CD4-positive, alpha-beta T cell treated with Interleukin-15 for 1 hour (primary cell): ENCODE measurements around the gene B3GAT3.
"Not testable (repeated sequence)": the region's sequence is repeated elsewhere in the genome, so short reads cannot be mapped to it uniquely, and the experiment has no call there.

Experiments
- DNase-seq: peaks from one replicate; pipeline ENCODE4 v3.0.0-alpha.2; 2020

Gene B3GAT3

DNA sequence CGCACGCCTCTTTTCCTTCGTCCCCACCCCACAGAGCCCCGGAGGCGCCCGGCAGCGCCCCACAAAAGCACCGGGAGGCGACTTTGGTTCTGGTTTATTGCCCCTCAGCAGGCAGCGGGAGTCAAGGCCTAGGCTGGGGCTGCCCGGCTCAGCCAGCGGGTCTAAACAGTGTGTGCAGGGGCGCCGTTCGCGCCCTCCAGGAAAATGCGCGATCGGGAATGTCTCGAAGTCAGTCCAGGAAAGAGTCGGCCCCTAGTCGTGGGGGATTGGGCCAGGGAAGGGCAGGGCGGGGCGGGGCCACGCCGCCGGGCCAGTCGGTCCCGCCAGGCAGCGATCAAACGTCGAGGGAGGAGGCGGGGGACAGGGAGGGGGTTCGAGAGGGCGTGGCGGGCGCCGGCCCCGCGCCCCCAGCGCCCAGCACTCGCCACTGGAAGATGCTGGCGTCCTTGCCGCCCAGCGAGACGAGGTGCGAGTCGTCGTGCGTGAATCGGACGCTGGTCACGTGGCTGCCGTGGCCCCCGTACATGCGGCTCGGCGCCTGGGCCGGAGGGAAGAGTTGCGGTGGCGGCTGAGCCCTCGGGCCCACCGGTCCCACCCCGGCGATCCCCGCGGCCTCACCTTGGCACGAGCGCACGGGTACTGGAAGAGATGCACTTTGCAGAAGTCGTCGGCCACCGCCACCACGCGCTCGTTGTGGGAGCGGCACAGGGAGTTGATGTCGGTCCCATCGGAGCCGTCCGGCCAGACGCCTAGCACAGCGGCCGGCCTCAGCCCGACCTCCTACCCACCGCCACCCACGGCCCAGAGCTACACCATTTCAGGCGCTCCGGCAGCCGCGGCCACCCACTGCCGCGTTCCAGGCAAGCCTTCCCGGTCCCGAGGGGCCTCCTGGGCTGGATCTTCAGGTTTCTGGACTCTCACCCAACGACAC lies 19.4 kb downstream of the B3GAT3 start:
- no peak for DNase-seq

DNA sequence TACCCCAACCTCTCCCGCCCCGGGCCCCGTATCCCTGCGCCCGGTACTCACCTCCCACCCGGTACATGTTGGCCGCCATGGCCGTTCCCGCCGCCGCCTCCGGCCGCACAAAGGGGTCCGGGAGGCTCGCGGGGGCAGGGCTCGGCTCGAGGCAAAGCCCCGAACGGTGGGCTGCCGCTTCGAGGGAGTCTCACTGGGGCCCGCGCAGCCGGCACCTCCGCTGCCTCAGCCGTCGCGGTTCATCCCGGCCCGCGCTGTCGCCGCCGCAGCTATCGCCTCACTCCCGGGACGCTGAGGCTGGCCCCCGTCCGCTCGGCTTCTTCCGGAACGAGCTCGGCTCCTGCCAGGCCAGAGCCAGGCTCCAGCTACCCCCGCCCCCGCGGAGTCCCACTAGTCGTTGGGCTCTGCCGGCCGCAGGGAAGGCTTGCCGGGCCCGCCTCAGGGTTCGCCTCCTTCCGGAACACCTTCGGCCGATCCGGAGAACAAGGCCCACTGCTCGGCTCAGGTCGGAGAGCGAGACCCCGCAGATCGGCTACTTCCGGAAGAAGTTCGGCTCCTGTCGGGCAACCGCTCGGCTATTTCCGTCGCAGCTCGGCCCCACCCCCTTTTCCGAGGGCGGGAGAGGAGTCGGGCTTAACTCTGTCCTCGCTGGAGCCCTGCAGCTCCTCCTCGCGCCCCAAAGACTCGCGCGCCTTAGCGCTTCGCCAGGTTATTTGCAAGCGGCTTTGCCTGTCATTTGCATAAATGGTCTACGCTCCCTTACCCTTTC lies 20.2 kb downstream of the B3GAT3 start, which contains the start of gene MTA2:
TSS of gene MTA2 (minus strand) at position 494 of the 769 bp plus-strand sequence. CDS start at position 79, 415 bp downstream.
- peak; percentile 98 for DNase-seq

GRCh38 chr11:62601122-62601371 lies 20.7 kb downstream of the B3GAT3 start:
- DNase-seq: peak; percentile 41

- DNase-seq: no peak
These were observed 21.2 kb downstream of the B3GAT3 start for GRCh38 chr11:62600367-62601121.

DNA sequence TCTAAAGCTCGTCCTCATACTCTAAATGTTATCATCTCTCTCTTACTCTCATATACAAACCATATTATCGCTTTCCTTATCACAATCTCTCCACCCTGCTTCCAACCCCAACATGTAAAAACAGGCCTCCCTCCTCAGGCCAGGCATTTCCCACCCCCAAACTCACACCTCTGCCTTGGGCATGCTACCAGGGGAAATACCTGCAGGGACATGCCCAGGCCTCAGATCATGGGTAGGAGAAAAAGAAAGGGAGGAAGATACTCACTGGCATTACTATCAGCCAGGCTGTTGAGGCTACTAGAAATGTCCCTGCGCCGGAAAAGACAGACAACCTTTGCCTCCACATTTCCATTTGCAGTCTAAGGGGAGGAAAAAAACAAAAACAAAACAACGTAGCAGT lies 21.9 kb downstream of the B3GAT3 start:
- no peak for DNase-seq

- DNase-seq: peak; percentile 99
These were observed 22.6 kb downstream of the B3GAT3 start for GRCh38 chr11:62599069-62599696.

- DNase-seq: no peak
These were observed 26.7 kb downstream of the B3GAT3 start for GRCh38 chr11:62595124-62595523.

DNA sequence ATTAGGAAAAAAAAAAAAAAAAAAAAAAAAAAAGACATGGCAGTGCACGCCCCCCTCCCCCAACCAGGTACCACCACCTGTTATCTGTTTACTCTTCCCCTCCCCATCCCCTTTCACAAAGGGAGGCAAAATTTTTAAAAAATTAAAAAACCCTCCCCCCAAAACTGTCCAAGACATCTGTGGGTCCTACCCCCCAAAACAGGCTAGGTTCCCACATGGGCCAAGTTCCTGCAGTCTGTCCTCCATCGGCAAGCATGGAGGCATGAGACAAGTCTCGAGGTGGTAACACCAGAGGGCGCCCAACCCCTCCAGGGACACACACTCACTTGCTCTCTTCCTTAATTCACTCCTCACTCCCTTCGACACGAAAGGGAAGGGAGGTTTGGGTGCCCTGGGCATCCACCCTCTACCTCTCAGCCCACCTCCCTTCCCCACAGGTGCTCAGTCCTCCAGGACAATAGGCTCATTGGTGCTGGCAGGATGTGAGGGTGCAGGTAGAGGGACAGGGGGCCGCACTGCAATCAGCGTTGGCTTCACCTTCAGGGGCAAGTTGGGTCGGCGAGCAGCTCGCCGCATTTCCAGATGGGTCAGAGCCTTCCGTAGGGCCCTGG lies 28.2 kb downstream of the B3GAT3 start:
- DNase-seq: peak; percentile 82

GRCh38 chr11:62592989-62593421 lies 28.8 kb downstream of the B3GAT3 start:
- no peak for DNase-seq

DNA sequence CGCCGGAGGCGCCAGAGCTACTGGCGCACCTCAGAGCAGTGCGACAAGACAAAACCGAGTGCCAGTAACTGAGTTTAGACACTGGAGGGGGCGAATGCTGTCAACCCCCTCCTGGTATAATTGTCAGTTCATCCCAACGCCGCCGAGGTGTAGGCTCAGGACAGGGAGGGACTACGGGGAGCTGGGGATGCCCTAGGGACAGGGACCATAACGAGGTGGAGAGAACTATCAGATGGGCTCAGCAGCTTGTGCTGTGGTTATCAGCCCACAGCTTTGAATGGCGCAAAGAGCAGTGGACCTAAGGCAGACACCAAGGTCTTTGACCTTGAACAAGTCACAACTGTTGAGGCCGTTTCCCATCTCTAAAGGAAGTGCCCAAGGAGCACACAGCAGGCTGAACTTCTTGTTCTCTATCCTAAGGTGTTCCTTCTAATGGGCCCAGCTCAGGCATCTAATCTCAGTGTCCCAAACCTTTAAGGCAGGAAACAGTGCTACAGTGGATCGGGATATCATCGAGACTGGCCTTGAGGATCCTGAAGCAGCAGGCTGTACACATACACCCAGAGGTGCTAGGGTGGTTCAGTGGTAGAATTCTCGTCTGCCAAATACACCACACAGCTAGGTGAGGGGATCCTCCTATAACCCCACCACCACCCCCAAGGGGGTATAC lies 29.5 kb downstream of the B3GAT3 start:
- DNase-seq: no peak

GRCh38 chr11:62591448-62592145 lies 30.2 kb downstream of the B3GAT3 start, which contains the start of gene TUT1:
Gene TUT1, minus strand, starts transcription at chr11:62591523. Its CDS starts 38 bp downstream, at chr11:62591485.
- DNase-seq: peak; percentile 98

- DNase-seq: no peak
These were observed 32.7 kb downstream of the B3GAT3 start for GRCh38 chr11:62588966-62589637.

DNA sequence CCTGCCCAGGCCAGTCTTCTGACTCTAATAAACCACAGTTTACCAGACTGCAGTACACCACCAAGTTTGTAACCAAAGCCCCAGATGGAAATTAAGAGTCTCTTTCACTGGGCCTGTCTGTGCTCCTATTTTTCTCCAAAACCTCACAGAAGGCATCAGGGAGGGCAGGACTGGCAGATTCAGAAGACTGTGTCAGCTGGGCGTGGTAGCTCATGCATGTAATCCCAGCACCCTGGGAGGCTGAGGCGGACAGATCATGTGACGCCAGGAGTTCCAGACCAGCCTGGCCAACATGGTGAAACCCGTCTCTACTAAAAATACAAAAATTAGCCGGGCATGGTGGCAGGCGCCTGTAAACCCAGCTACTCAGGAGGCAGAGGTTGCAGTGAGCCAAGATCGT lies 36.4 kb downstream of the B3GAT3 start:
- DNase-seq: not testable (repeated sequence)

GRCh38 chr11:62581735-62582134 lies 40.1 kb downstream of the B3GAT3 start:
- not testable (repeated sequence) for DNase-seq

- DNase-seq: no peak
These were observed 40.6 kb downstream of the B3GAT3 start for GRCh38 chr11:62580959-62581715.

DNA sequence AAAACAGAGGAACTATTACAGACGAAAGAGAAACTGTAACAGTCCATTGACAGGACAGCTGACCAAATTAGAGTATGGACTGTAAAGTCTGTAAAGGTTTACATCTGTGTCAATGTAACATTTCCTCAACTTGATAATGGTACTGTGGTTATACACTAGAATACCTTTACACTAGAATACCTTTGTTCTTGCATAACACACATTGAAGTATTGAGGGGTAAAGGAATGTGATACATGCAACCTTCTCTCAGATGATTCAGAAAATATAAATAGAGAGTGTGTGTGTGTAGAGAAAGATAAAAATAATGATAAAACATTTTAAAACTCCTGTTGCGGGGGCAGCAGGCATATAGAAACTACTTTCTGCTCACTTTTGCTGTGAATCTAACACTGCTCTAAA lies 42.5 kb downstream of the B3GAT3 start:
- DNase-seq: no peak

DNA sequence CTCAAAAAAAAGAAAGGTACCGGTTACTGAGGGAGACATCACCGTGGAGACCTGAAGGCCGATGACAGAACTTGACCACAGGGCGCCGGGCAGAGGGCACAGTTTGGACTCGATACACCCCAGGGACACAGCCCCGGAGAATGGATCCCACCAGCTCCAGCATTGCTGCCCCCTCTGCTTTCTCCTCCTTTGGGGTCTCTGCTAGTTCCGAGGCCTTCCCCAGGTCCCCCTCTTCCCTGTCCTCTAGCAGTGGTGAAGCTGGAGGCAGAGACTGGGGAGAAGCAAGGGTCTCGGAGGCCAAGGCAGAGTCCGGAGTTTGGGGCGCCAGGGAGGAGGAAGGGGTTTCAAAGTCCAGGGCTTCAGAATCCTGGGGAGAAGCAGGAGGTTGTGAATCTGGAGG lies 43.2 kb downstream of the B3GAT3 start:
- no peak for DNase-seq

DNA sequence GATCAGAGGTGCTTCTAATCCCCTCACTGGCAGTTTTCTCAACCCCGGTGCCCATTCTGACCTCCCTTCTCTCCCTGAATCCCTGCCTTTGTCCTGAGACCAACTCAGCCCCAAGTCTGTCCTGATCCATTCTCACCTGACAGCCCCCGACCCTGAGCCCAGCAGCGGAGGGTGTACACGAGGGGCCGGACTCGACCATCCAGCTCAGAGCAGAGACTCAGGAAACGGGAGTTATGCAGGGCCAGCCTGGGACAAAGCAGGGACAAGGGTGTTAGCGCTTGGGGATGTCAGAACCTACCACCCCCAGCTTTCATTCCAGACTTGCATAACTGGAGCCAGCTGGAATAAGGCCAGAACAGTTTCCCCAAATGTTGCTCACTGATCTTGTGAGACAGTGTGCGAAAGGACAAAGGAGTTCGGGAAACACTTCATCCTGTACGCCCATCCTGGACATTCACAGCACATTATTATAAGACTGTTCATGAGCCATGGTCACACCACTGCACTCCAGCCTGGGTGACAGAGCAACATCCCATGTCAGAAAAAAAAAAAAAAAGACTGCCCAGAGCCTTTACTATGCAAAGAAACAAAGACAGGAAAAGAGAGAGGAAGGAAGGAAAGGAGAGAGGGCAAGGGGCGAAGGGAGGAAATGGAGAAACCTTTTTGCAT lies 44.6 kb downstream of the B3GAT3 start:
- DNase-seq: no peak

- no peak for DNase-seq
These were observed 45.9 kb downstream of the B3GAT3 start for GRCh38 chr11:62575837-62576236.
